Activated CD8-positive, alpha-beta memory T cell treated with anti-CD3 and anti-CD28 coated beads, Interleukin-2, amount 10 ng/mL, durations not matched to agents 7 days and 5 days (primary cell): Measurements from ENCODE around the gene TWF2. TPM values are rescaled to one million over a fixed set of nuclear protein-coding genes. Genes with fewer than 3 reads are reported as not detected.

Source experiments
- ATAC-seq: fragments of 150-1000 bp; cut with Tn5 transposase; one replicate; pipeline ENCODE4 v1.10.0; 2021; ENCODE audit warnings: moderate library complexity
- CTCF ChIA-PET: fragments of 350-600 bp; sonication (Branson Sonifier 250); formaldehyde crosslinking; loops from one replicate; lab custom pipeline; 2021; ENCODE audit warnings: antibody characterized with exemption; lab: Charles Lee
- DNase-seq: peaks from one replicate; pipeline ENCODE4 v3.0.0-alpha.2; 2020
- H3K27ac Mint-ChIP-seq: one replicate; pipeline ENCODE4 v1.8.0; 2021; ENCODE audit warnings: mild to moderate bottlenecking, mixed read lengths
- H3K27me3 Mint-ChIP-seq: one replicate; pipeline ENCODE4 v1.8.0; 2021; ENCODE audit warnings: mixed read lengths
- H3K36me3 Mint-ChIP-seq: one replicate; pipeline ENCODE4 v1.8.0; 2021; ENCODE audit warnings: mild to moderate bottlenecking, mixed read lengths
- H3K4me1 Mint-ChIP-seq: one replicate; pipeline ENCODE4 v1.8.0; 2021; ENCODE audit warnings: mixed read lengths
- H3K4me3 Mint-ChIP-seq: one replicate; pipeline ENCODE4 v1.8.0; 2021; ENCODE audit warnings: mild to moderate bottlenecking, moderate library complexity, mixed read lengths
- H3K9me3 Mint-ChIP-seq: one replicate; pipeline ENCODE4 v1.8.0; 2022; ENCODE audit warnings: low read depth, mixed read lengths
- total RNA-seq, 2 experiments: library from RNA; stranded (reverse); gene quantifications; one replicate each; pipeline ENCODE4 v1.2.3, GENCODE V29; 2021

Gene TWF2
- total RNA-seq, 2 experiments from 2014 or later: 110 to 131 TPM

DNA sequence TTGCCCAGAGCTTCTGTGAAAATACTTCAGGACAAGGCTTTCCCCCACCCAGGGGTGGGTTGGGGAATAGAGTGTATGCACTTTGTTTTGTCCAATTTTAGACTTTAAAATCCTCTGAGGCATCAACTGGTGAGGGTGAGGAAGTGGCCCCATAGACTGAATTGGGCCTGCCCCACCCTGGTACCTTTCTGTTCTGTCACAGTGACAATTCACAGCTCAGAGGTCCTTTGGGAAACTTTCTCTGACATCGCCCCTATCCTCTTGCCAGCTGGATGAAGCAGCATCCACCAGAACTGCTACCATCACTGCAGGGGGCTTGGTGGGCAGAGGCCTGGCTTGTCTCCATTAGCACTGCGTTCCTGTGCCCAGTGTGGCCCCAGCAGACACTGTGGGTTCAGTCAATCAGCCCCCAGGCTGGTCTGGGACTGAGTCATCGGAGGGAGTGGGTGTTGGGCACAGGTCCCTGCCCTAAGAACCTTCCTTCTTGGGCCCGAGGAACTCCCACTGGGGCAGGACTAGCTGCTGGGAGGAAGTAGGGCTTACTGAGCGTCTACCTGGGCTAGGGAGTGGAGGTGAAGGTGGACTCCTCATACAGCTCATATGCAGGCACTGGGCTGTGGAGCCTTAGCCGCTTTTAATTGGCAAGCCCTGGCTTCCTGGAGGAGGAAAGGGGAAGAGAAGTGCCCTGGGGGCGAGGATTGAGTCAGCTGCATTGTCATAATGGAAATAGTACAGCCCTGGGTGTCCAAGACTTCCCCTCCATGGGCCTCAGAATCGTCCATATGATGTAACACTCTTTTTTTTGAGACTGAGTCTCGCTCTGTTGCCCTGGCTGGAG, 5.1 kb upstream of the TWF2 start:
- DNase-seq (peak; percentile 72), ATAC-seq (peak; percentile 5)
- CTCF ChIA-PET: interaction anchor here (0.8 to 13.8 kb wide), 7 partner anchors 9 to 68 kb away, joined by 3 to 176 read pairs (median 11); partner anchors contain the start of gene WDR82
- Mint-ChIP-seq H3K27me3 (no peaks in the 10 kb centered on the region), H3K9me3 (no peaks in the 10 kb centered on the region), H3K36me3 (peaks cover 37% of the 10 kb centered on the region), H3K4me1 (peaks cover 73% of the 10 kb centered on the region), H3K27ac (peak overlapping the region; percentile 75), H3K4me3 (peak overlapping the region; percentile 79)

GRCh38 chr3:52242039-52242438, 3.1 kb upstream of the TWF2 start:
- CTCF ChIA-PET: interaction anchor here (1.6 to 13.8 kb wide), 4 partner anchors 12 to 49 kb away, joined by 6 to 176 read pairs (median 33); partner anchors contain the start of gene WDR82
- Mint-ChIP-seq H3K27me3 (no peaks in the 10 kb centered on the region), H3K27ac (peak overlapping the region; percentile 80), H3K4me1 (peaks cover 68% of the 10 kb centered on the region), H3K9me3 (no peaks in the 10 kb centered on the region), H3K36me3 (peaks cover 26% of the 10 kb centered on the region), H3K4me3 (no peak overlapping the region)
- no peak for ATAC-seq
- no peak for DNase-seq

GRCh38 chr3:52240886-52241370, 2.0 kb upstream of the TWF2 start:
- ATAC-seq (no peak), DNase-seq (no peak)
- H3K27ac Mint-ChIP-seq: peak overlapping the region; percentile 95
- H3K4me1 Mint-ChIP-seq: peaks cover 70% of the 10 kb centered on the region
- CTCF ChIA-PET: interaction anchor here (0.9 to 13.8 kb wide), 13 partner anchors 10 to 206 kb away, joined by 3 to 176 read pairs (median 6); partner anchors contain the start of gene WDR82
- H3K4me3 Mint-ChIP-seq: peak overlapping the region; percentile 96
- peaks cover 22% of the 10 kb centered on the region for H3K36me3 Mint-ChIP-seq
- no peaks in the 10 kb centered on the region for H3K27me3 Mint-ChIP-seq
- no peaks in the 10 kb centered on the region for H3K9me3 Mint-ChIP-seq

DNA sequence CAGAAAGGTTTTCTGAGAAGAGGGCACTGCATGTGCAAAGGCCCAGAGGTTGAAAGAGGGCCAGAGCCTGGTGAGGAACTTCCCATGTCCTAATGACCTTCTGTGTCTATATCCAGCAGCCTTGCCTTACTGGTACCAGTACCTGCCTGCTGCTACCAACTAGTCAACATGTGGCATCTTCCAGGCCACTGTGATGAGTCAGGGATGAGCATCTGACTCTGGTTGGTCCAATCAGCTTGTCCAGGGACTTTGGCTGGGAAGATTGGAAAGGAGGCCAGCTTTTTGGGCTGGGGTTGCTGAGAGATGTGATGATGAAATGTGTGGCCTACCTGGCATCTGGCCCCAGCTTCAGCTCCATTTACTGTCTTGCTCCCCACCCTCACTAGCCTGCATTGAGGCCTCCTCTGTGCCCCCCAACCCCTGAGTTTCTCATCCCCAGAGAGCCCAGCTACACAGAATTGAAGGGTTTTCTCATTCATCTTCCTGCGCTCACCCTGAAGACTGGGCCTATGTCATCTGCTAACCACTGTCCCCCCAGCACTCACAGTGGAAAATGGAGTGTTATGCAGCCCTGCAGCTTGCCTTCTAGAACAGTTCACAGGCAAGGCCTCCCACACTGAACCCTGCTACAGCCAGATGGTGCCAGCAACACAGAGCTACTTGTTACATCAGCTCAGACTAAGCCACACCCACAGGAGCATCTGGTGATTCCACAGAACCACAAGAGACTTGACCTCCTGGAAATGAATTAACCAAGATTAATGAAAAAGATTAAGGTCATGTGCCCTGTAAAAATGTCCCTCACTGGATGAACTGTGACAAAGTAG, 1.3 kb upstream of the TWF2 start:
- ATAC-seq: peak; percentile 34
- peak; percentile 86 for DNase-seq
- Mint-ChIP-seq H3K27ac (peak overlapping the region; percentile 95), H3K36me3 (peaks cover 23% of the 10 kb centered on the region), H3K4me1 (peaks cover 75% of the 10 kb centered on the region), H3K4me3 (peak overlapping the region; percentile 96), H3K27me3 (no peaks in the 10 kb centered on the region), H3K9me3 (no peaks in the 10 kb centered on the region)
- CTCF ChIA-PET: interaction anchor here (0.7 to 13.8 kb wide), 14 partner anchors 9 to 206 kb away, joined by 3 to 176 read pairs (median 6); partner anchors contain the start of genes TLR9 and WDR82

GRCh38 chr3:52238193-52238760, 681 bp downstream of the TWF2 start:
- H3K4me3 Mint-ChIP-seq: peak overlapping the region; percentile 96
- H3K9me3 Mint-ChIP-seq: no peaks in the 10 kb centered on the region
- H3K27ac Mint-ChIP-seq: peak overlapping the region; percentile 84
- H3K36me3 Mint-ChIP-seq: peaks cover 30% of the 10 kb centered on the region
- CTCF ChIA-PET: interaction anchor here (0.7 to 13.8 kb wide), 13 partner anchors 9 to 187 kb away, joined by 3 to 176 read pairs (median 3); partner anchors contain the start of genes GLYCTK, TLR9 and WDR82
- ATAC-seq (no peak), DNase-seq (no peak)
- H3K27me3 Mint-ChIP-seq: no peaks in the 10 kb centered on the region
- H3K4me1 Mint-ChIP-seq: peaks cover 65% of the 10 kb centered on the region

DNA sequence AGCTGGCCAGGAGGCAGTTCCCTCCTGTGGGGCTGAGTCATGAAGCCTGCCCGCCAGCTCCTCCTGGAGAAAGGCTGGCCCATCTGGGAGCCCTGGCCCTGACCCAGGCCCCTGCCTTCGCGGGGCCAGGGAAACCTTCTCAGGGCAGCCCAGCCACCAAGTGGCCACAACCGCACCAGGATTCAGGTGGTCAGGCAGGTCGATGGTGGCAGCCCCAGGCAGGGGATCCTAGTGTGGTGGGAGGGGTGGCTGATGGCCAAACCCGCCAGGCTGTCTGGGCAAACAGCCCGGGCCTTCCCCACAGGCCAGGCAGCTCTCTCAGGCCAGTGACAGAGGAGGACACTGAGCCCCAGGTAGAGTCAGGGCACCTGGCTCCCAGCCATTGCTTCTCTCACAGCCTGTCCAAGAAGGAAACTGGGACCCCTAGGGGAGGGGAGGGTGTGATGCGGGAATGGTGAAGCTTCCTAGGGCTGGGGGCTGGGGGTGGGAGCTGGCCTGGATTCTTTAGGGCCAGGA, 1.2 kb downstream of the TWF2 start:
- H3K27me3 Mint-ChIP-seq: no peaks in the 10 kb centered on the region
- H3K36me3 Mint-ChIP-seq: peaks cover 30% of the 10 kb centered on the region
- H3K4me1 Mint-ChIP-seq: peaks cover 69% of the 10 kb centered on the region
- CTCF ChIA-PET: interaction anchor here (0.7 to 13.8 kb wide), 7 partner anchors 10 to 102 kb away, joined by 3 to 176 read pairs (median 11); partner anchors contain the start of genes TLR9 and WDR82
- no peaks in the 10 kb centered on the region for H3K9me3 Mint-ChIP-seq
- H3K4me3 Mint-ChIP-seq: peak overlapping the region; percentile 96
- DNase-seq (no peak), ATAC-seq (no peak)
- peak overlapping the region; percentile 84 for H3K27ac Mint-ChIP-seq

DNA sequence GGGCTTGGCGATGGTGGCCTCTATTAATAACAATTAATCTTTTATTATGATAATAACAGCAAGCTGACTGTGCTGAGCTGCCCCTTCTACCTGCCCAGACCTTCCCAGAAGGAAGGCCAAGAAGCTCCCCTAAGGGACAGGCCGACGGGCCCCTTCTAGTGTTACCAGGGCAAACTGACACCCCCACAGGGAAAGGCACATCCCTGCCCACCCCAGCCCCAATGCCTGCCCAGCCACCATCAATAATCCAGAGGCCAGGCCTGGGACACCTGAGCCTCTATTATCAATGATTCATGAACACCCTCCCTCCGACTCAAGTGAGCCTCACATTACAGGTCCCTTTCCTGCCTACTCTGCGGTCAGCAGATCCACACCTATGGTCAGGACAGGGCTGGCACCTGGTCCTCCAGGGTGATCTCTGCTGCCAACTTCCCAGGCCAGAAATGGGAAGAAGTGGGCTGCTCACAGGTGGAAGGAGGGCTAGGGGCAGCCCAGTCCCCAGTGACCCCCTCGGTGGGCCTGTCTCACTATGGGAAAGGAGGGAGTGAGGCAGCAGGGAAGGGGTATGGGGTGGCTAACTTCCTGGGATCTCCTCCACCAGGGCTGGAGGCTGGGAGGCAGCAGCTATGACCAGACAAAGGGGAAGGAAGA, 1.8 kb downstream of the TWF2 start:
- Mint-ChIP-seq H3K27me3 (no peaks in the 10 kb centered on the region), H3K4me1 (peaks cover 71% of the 10 kb centered on the region), H3K36me3 (peaks cover 27% of the 10 kb centered on the region)

DNA sequence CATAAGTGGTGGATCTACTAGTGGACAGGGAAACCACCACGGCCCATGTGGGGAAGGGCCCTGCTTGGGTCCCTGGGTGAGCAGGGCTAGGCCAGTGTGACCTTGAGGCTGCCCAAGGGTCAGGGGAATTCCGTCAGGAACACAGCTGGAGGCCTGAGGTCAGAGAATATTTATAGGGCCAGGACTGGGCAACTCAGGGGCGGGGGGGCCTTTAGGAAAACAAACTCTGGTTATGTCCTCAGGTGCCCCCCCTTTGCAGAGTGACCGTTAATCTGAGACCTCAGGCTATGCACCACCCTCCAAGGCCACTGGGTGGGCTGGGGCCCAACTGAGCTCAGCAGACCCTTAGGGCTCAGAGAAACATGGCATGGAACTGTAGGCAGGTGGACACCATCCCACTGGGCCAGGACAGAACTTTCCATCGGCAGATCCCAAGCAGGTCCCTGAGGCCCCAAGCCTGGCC, 2.5 kb downstream of the TWF2 start:
- Mint-ChIP-seq H3K4me3 (no peak overlapping the region), H3K9me3 (no peaks in the 10 kb centered on the region), H3K36me3 (peaks cover 28% of the 10 kb centered on the region), H3K27ac (no peak overlapping the region), H3K4me1 (peaks cover 69% of the 10 kb centered on the region), H3K27me3 (no peaks in the 10 kb centered on the region)
- DNase-seq (no peak), ATAC-seq (no peak)
- CTCF ChIA-PET: interaction anchor here (0.6 to 13.8 kb wide), 8 partner anchors 11 to 235 kb away, joined by 3 to 176 read pairs (median 23); partner anchors contain the start of genes PPM1M, TLR9 and WDR82

More for the DNA sequence above, 1.8 kb downstream of the TWF2 start:
- H3K4me3 Mint-ChIP-seq: peak overlapping the region; percentile 48
- DNase-seq (no peak), ATAC-seq (no peak)
- CTCF ChIA-PET: interaction anchor here (0.6 to 13.8 kb wide), 10 partner anchors 9 to 235 kb away, joined by 3 to 176 read pairs (median 3); partner anchors contain the start of genes TLR9 and WDR82
- peak overlapping the region; percentile 61 for H3K27ac Mint-ChIP-seq
- no peaks in the 10 kb centered on the region for H3K9me3 Mint-ChIP-seq

DNA sequence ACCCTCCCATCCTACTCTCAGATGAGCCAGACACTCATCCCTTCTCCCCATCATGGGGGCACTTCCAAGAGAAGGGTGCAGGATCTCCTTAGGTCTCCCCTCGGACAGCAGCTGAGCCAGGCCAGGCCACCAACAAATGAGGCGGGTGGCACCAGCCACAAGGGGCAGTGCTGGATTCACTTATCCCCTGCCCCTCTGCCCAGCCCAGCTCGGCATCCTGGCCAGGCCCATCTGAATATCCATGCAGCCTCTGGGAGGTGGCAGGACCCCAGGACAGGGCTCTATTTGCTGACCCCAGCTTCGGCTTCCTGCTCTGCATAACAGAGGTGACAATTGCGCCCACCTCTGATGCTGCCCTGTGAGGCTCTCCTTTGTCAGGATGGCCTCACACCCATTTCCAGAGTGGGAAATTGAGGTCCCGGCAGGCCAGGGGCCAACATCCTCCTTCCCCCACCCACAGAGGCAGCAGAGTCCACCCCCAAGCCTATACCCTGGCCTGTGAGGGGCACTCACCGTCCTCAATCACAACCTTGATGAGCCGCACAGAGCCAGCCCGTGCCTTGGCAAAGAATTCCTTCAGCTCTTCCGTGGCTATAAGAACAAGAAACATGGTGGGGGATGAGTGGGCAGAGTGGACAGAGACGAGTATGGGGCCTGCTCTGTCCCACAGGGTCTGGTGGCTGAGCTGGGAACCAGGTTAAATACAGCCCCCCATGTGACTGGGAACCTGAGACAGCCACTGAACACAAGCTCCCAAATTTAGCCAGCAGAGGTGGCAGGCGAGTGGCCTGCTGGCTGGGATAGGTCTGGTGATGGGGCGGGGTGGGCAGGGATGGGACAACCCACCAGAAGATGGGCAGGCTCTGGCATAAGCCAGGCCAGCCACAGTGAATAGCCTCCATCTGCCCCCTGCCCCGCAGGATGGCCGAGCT, 4.2 kb downstream of the TWF2 start:
- Mint-ChIP-seq H3K27me3 (no peaks in the 10 kb centered on the region), H3K27ac (peak overlapping the region; percentile 57), H3K9me3 (no peaks in the 10 kb centered on the region), H3K36me3 (peaks cover 33% of the 10 kb centered on the region), H3K4me3 (no peak overlapping the region), H3K4me1 (peaks cover 57% of the 10 kb centered on the region)
- DNase-seq (no peak), ATAC-seq (no peak)
- CTCF ChIA-PET: interaction anchor here (0.8 to 13.8 kb wide), 9 partner anchors 13 to 252 kb away, joined by 3 to 176 read pairs (median 3); partner anchors contain the start of genes ACY1, PPM1M, TLR9 and WDR82

GRCh38 chr3:52233968-52234367, 5.0 kb downstream of the TWF2 start:
- H3K36me3 Mint-ChIP-seq: peaks cover 35% of the 10 kb centered on the region
- no peak for ATAC-seq
- H3K9me3 Mint-ChIP-seq: no peaks in the 10 kb centered on the region
- CTCF ChIA-PET: interaction anchor here (1.1 to 13.8 kb wide), 5 partner anchors 12 to 105 kb away, joined by 3 to 176 read pairs (median 80); partner anchors contain the start of genes PPM1M, TLR9 and WDR82
- H3K4me1 Mint-ChIP-seq: peaks cover 55% of the 10 kb centered on the region
- H3K4me3 Mint-ChIP-seq: no peak overlapping the region
- peak overlapping the region; percentile 57 for H3K27ac Mint-ChIP-seq
- DNase-seq: no peak
- H3K27me3 Mint-ChIP-seq: no peaks in the 10 kb centered on the region
